ENCODE measurements around the gene ANKRA2. TPM values are rescaled to one million over a fixed set of nuclear protein-coding genes. Genes with fewer than 3 reads are reported as not detected.

The ANKRA2 gene
- total RNA-seq, 4 donors from 2014 or later: 25.7 to 57.8 (median 27.6) TPM

- Histone ChIP-seq H3K4me1 (peaks cover 0 to 27% (median 10%) of the 10 kb centered on the region in 4 donors), H3K4me3 (peak overlapping the region; percentile 60 to 86 (median 75))
Measured at GRCh38 chr5:73564675-73565074, 764 bp downstream of the ANKRA2 start.

GRCh38 chr5:73564018-73564417, 1.4 kb downstream of the ANKRA2 start:
- peak overlapping the region in 2 of 4 donors; percentile 86 for H3K4me3 ChIP-seq

More at GRCh38 chr5:73564675-73565074, 764 bp downstream of the ANKRA2 start:
- Histone ChIP-seq H3K27me3 (no peaks in the 10 kb centered on the region), H3K9me3 (no peaks in the 10 kb centered on the region), H3K36me3 (peaks cover 0 to 33% (median 0%) of the 10 kb centered on the region in 3 donors), H3K27ac (peak overlapping the region; percentile 85 to 91 (median 89))
- no peak for TF ChIP-seq CTCF (IDR thresholded peaks at IDR 0.05)
- TF ChIP-seq POLR2A (IDR thresholded peaks at IDR 0.05): no peak
- no peak for DNase-seq

GRCh38 chr5:73558950-73559349, 6.5 kb downstream of the ANKRA2 start:
- H3K4me1 ChIP-seq: peaks cover 0 to 9% (median 3%) of the 10 kb centered on the region in 4 donors
- peaks cover 0 to 84% (median 0%) of the 10 kb centered on the region in 3 donors for H3K36me3 ChIP-seq
- no peaks in the 10 kb centered on the region for H3K27me3 ChIP-seq
- H3K27ac ChIP-seq: no peak overlapping the region
- no peaks in the 10 kb centered on the region for H3K9me3 ChIP-seq
- no peak for DNase-seq
- no peak for TF ChIP-seq POLR2A (IDR thresholded peaks at IDR 0.05)
- no peak for TF ChIP-seq CTCF (IDR thresholded peaks at IDR 0.05)
- no peak overlapping the region for H3K4me3 ChIP-seq

More at GRCh38 chr5:73564018-73564417, 1.4 kb downstream of the ANKRA2 start:
- TF ChIP-seq POLR2A (IDR thresholded peaks at IDR 0.05): no peak
- TF ChIP-seq CTCF (IDR thresholded peaks at IDR 0.05): no peak
- H3K27ac ChIP-seq: no peak overlapping the region
- peaks cover 0 to 35% (median 0%) of the 10 kb centered on the region in 3 donors for H3K36me3 ChIP-seq
- peaks cover 0 to 27% (median 10%) of the 10 kb centered on the region in 4 donors for H3K4me1 ChIP-seq
- H3K9me3 ChIP-seq: no peaks in the 10 kb centered on the region
- no peak for DNase-seq
- no peaks in the 10 kb centered on the region for H3K27me3 ChIP-seq

GRCh38 chr5:73552642-73553041, 12.8 kb downstream of the ANKRA2 start:
- no peak for DNase-seq
- Histone ChIP-seq H3K4me1 (no peaks in the 10 kb centered on the region), H3K36me3 (peaks cover 0 to 55% (median 0%) of the 10 kb centered on the region in 3 donors), H3K4me3 (no peak overlapping the region), H3K9me3 (no peaks in the 10 kb centered on the region), H3K27ac (no peak overlapping the region), H3K27me3 (no peaks in the 10 kb centered on the region)
- TF ChIP-seq POLR2A (IDR thresholded peaks at IDR 0.05): no peak
- no peak for TF ChIP-seq CTCF (IDR thresholded peaks at IDR 0.05)

GRCh38 chr5:73550016-73550415, 15.4 kb downstream of the ANKRA2 start:
- TF ChIP-seq CTCF (IDR thresholded peaks at IDR 0.05) (no peak), POLR2A (IDR thresholded peaks at IDR 0.05) (no peak)
- Histone ChIP-seq H3K4me3 (no peak overlapping the region), H3K4me1 (no peaks in the 10 kb centered on the region), H3K27ac (no peak overlapping the region), H3K36me3 (peaks cover 0 to 31% (median 0%) of the 10 kb centered on the region in 3 donors), H3K9me3 (no peaks in the 10 kb centered on the region), H3K27me3 (no peaks in the 10 kb centered on the region)
- no peak for DNase-seq

- Histone ChIP-seq H3K27ac (no peak overlapping the region), H3K36me3 (no peaks in the 10 kb centered on the region), H3K27me3 (no peaks in the 10 kb centered on the region), H3K4me3 (no peak overlapping the region), H3K4me1 (peaks cover 0 to 6% (median 0%) of the 10 kb centered on the region in 4 donors), H3K9me3 (no peaks in the 10 kb centered on the region)
- TF ChIP-seq POLR2A (IDR thresholded peaks at IDR 0.05) (no peak), CTCF (IDR thresholded peaks at IDR 0.05) (no peak)
- no peak for DNase-seq
Measured at GRCh38 chr5:73545403-73545779, 20.0 kb downstream of the ANKRA2 start.

All from Peyer's patch (tissue), 4 donors.